Osteoblast (primary cell): ENCODE measurements around the gene SNX21. TPM values are rescaled to one million over a fixed set of nuclear protein-coding genes. Genes with fewer than 3 reads are reported as not detected.

Experiments used
- DNase-seq: peaks from one replicate; pipeline ENCODE4 v3.0.0; 2011; ENCODE audit warnings: low spot score, mixed read lengths; ENCODE audit not compliant: insufficient read length; ENCODE audit errors: missing footprints
- H2AFZ ChIP-seq: 2 replicates; pipeline ENCODE4 v1.6.0; 2011; ENCODE audit warnings: mild to moderate bottlenecking, low read length
- H3K27ac ChIP-seq: 2 replicates; pipeline ENCODE4 v1.5.1; 2011; ENCODE audit warnings: mild to moderate bottlenecking, low read depth, low read length, moderate library complexity
- H3K27me3 ChIP-seq: 2 replicates; pipeline ENCODE4 v1.6.0; 2012; ENCODE audit warnings: mild to moderate bottlenecking, control low read depth, inconsistent platforms, low read length, moderate library complexity; ENCODE audit not compliant: insufficient read depth
- H3K36me3 ChIP-seq: 2 replicates; pipeline ENCODE4 v1.5.1; 2011; ENCODE audit warnings: mild to moderate bottlenecking, low read length, control low read depth, moderate library complexity; ENCODE audit not compliant: insufficient read depth
- H3K4me1 ChIP-seq: 2 replicates; pipeline ENCODE4 v1.5.1; 2011; ENCODE audit warnings: mild to moderate bottlenecking, low read length, control low read depth, moderate library complexity; ENCODE audit not compliant: insufficient read depth
- H3K4me2 ChIP-seq: 2 replicates; pipeline ENCODE4 v1.6.0; 2011; ENCODE audit warnings: mild to moderate bottlenecking, low read length; ENCODE audit not compliant: insufficient read depth
- H3K4me3 ChIP-seq: fragments of 200-600 bp; sonication (generic); 3 replicates; pipeline ENCODE4 v1.5.1; 2012; ENCODE audit warnings: mild to moderate bottlenecking, low read length, inconsistent platforms; ENCODE audit not compliant: insufficient read depth
- H3K79me2 ChIP-seq: 2 replicates; pipeline ENCODE4 v1.6.0; 2012; ENCODE audit warnings: mild to moderate bottlenecking, low read length, control low read depth, inconsistent platforms; ENCODE audit not compliant: insufficient read depth
- H3K9me3 ChIP-seq: 2 replicates; pipeline ENCODE4 v1.5.1; 2011; ENCODE audit warnings: low read depth, low read length, control low read depth
- H4K20me1 ChIP-seq: 2 replicates; pipeline ENCODE4 v1.6.0; 2012; ENCODE audit warnings: mild to moderate bottlenecking, low read length, control low read depth; ENCODE audit not compliant: insufficient read depth
- CTCF ChIP-seq: IDR thresholded peaks from 2 replicates; pipeline ENCODE4 v1.5.1; 2011; ENCODE audit warnings: mild to moderate bottlenecking, low read depth, low read length, moderate library complexity; ENCODE audit errors: extremely low read depth
- total RNA-seq: library from RNA; depleted of rRNA; stranded (reverse); fragments of >200 nt; gene quantifications from 2 replicates; pipeline ENCODE4 v1.2.3, GENCODE V29; 2012

Gene SNX21
- total RNA-seq, 1 donor = 101 TPM

- peaks cover 6% of the 10 kb centered on the region for H3K4me1 ChIP-seq
- H3K27me3 ChIP-seq = peaks cover 10% of the 10 kb centered on the region
- no peak for DNase-seq
- H3K4me3 ChIP-seq = no peak overlapping the region
- H3K4me2 ChIP-seq = no peak overlapping the region
- H3K79me2 ChIP-seq = peaks cover 9% of the 10 kb centered on the region
- TF ChIP-seq CTCF = no peak
- H3K9me3 ChIP-seq = no peaks in the 10 kb centered on the region
- no peak overlapping the region for H3K27ac ChIP-seq
- H2AFZ ChIP-seq = no peak overlapping the region
- peaks cover 17% of the 10 kb centered on the region for H3K36me3 ChIP-seq
- no peaks in the 10 kb centered on the region for H4K20me1 ChIP-seq
Observed at GRCh38 chr20:45819466-45819865, 14.1 kb upstream of the SNX21 start.

- no peaks in the 10 kb centered on the region for H3K79me2 ChIP-seq
- peaks cover 5% of the 10 kb centered on the region for H3K36me3 ChIP-seq
- H3K4me3 ChIP-seq = no peak overlapping the region
- H3K27ac ChIP-seq = no peak overlapping the region
- H3K4me2 ChIP-seq = no peak overlapping the region
- no peak overlapping the region for H2AFZ ChIP-seq
- no peaks in the 10 kb centered on the region for H4K20me1 ChIP-seq
- H3K9me3 ChIP-seq = no peaks in the 10 kb centered on the region
- no peak for TF ChIP-seq CTCF
- DNase-seq = no peak
- H3K4me1 ChIP-seq = peaks cover 18% of the 10 kb centered on the region
- peaks cover 10% of the 10 kb centered on the region for H3K27me3 ChIP-seq
Observed at GRCh38 chr20:45821947-45822346, 11.7 kb upstream of the SNX21 start.

GRCh38 chr20:45822857-45823256, 10.7 kb upstream of the SNX21 start:
- H3K4me3 ChIP-seq = peak overlapping the region; percentile 19
- no peaks in the 10 kb centered on the region for H3K79me2 ChIP-seq
- H3K4me2 ChIP-seq = peak overlapping the region; percentile 43
- H3K9me3 ChIP-seq = no peaks in the 10 kb centered on the region
- H3K27me3 ChIP-seq = peaks cover 10% of the 10 kb centered on the region
- peaks cover 13% of the 10 kb centered on the region for H3K4me1 ChIP-seq
- peak; percentile 89 for DNase-seq
- no peak for TF ChIP-seq CTCF
- no peaks in the 10 kb centered on the region for H4K20me1 ChIP-seq
- no peaks in the 10 kb centered on the region for H3K36me3 ChIP-seq
- no peak overlapping the region for H3K27ac ChIP-seq
- H2AFZ ChIP-seq = peak overlapping the region; percentile 22

- peak; percentile 87 for DNase-seq
- Histone ChIP-seq H2AFZ (peak overlapping the region; percentile 39), H3K4me1 (peaks cover 20% of the 10 kb centered on the region)
Observed at GRCh38 chr20:45823949-45824835, 9.4 kb upstream of the SNX21 start.

More at GRCh38 chr20:45823949-45824835, 9.4 kb upstream of the SNX21 start:
- peak; percentile 55 for TF ChIP-seq CTCF
- Histone ChIP-seq H3K36me3 (no peaks in the 10 kb centered on the region), H3K79me2 (no peaks in the 10 kb centered on the region), H3K27me3 (peaks cover 10% of the 10 kb centered on the region), H3K4me3 (peak overlapping the region; percentile 13), H4K20me1 (no peaks in the 10 kb centered on the region), H3K4me2 (peak overlapping the region; percentile 53), H3K27ac (no peak overlapping the region), H3K9me3 (no peaks in the 10 kb centered on the region)
